Tibial artery (tissue), 4 donors: Measurements from ENCODE around the gene ADAM19.
A peak's percentile ranks its signal among the peaks of the same experiment; 100 is the strongest.
"Not testable (repeated sequence)": the region's sequence is repeated elsewhere in the genome, so short reads cannot be mapped to it uniquely, and the experiment has no call there.

Source experiments
- DNase-seq, 2 donors: peaks; one replicate each; pipeline ENCODE4 v3.0.0-alpha.2; 2019
- H3K27ac ChIP-seq, 2 donors: fragments of 200-600 bp; sonication (generic) in 1 of 2; 1 replicate in 1 of 2; 2 replicates in 1 of 2; pipeline ENCODE4 v1.5.1; 2018 to 2019; ENCODE audit warnings: mild to moderate bottlenecking in 1 of 2
- H3K27me3 ChIP-seq, 2 donors: fragments of 200-600 bp; sonication (generic) in 1 of 2; one replicate each; pipeline versions ENCODE4 v1.5.1 to v1.6.0; 2016 to 2019
- H3K36me3 ChIP-seq, 3 donors: fragments of 200-600 bp; sonication (generic) in 2 of 3; one replicate each; pipeline ENCODE4 v1.5.1; 2016 to 2019; ENCODE audit warnings: mild to moderate bottlenecking in 2 of 3
- H3K4me1 ChIP-seq, 4 donors: fragments of 200-600 bp; sonication (generic) in 2 of 4; 1 replicate in 3 of 4; 2 replicates in 1 of 4; pipeline ENCODE4 v1.5.1; 2016 to 2019
- H3K4me3 ChIP-seq, 2 donors: fragments of 200-600 bp; sonication (generic) in 1 of 2; 1 replicate in 1 of 2; 2 replicates in 1 of 2; pipeline ENCODE4 v1.5.1; 2018 to 2019; ENCODE audit warnings: mild to moderate bottlenecking in 2 of 2
- H3K9me3 ChIP-seq, 3 donors: fragments of 200-600 bp; sonication (generic) in 1 of 3; one replicate each; pipeline ENCODE4 v1.5.1; 2016 to 2019
- intact Hi-C: fragments of 100-400 bp; cut with DNase I; formaldehyde crosslinking; loops from one replicate; pipeline ENCODE4 v1.15.0; 2023; ENCODE audit warnings: low total_unique reads
- TF ChIP-seq, protein P1 (sequence below), 2 experiments: fragments of 200-600 bp in 1 of 2; fragments of 450-650 bp in 1 of 2; IDR thresholded peaks; one replicate each; pipeline ENCODE4 v1.5.1; 2017 to 2019; ENCODE audit warnings: antibody characterized with exemption in 2 of 2, mild to moderate bottlenecking in 1 of 2, moderate library complexity in 1 of 2

ADAM19 gene

GRCh38 chr5:157431544-157432200, 143.9 kb downstream of the ADAM19 start:
- Histone ChIP-seq H3K4me3 (no peak overlapping the region), H3K27me3 (no peaks in the 10 kb centered on the region), H3K36me3 (no peaks in the 10 kb centered on the region), H3K27ac (no peak overlapping the region), H3K4me1 (no peaks in the 10 kb centered on the region), H3K9me3 (no peaks in the 10 kb centered on the region)
- intact Hi-C loops: loop anchor here (5.0 kb wide), 1 partner anchor 286 kb away; no protein-coding TSS in a partner anchor
- DNase-seq: no peak
- TF ChIP-seq, protein P1, sequence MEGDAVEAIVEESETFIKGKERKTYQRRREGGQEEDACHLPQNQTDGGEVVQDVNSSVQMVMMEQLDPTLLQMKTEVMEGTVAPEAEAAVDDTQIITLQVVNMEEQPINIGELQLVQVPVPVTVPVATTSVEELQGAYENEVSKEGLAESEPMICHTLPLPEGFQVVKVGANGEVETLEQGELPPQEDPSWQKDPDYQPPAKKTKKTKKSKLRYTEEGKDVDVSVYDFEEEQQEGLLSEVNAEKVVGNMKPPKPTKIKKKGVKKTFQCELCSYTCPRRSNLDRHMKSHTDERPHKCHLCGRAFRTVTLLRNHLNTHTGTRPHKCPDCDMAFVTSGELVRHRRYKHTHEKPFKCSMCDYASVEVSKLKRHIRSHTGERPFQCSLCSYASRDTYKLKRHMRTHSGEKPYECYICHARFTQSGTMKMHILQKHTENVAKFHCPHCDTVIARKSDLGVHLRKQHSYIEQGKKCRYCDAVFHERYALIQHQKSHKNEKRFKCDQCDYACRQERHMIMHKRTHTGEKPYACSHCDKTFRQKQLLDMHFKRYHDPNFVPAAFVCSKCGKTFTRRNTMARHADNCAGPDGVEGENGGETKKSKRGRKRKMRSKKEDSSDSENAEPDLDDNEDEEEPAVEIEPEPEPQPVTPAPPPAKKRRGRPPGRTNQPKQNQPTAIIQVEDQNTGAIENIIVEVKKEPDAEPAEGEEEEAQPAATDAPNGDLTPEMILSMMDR (IDR thresholded peaks at IDR 0.05): peak; percentile 42 to 64

- DNase-seq, H3K9me3 ChIP-seq, H3K36me3 ChIP-seq, H3K4me3 ChIP-seq, H3K27me3 ChIP-seq, H3K4me1 ChIP-seq, H3K27ac ChIP-seq: not testable (repeated sequence)
- intact Hi-C loops: loop anchor here (5.0 kb wide), 1 partner anchor 287 kb away; no protein-coding TSS in a partner anchor
These were observed 145.7 kb downstream of the ADAM19 start for GRCh38 chr5:157429920-157430319.
